ENCODE data around the gene WNT8B.

DNA sequence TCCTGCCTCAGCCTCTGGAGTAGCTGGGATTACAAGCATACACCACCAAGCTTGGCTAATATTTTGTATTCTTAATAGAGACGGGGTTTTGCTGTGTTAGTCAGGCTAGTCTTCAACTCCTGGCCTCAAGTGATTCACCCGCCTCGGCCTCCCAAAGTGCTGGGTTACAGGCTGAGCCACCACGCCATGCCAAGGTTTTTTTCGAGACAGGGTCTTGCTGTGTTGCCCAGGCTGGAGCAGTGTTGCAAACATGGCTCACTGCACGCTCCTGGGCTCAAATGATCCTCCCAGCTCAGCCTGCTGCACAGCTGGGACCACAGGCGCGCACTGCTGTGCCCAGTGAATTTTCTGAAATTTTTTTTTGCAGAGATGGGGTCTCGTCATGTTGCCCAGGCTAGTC lies 60.1 kb downstream of the WNT8B start:
- no peak for TF ChIP-seq POLR2A (IDR thresholded peaks at IDR 0.05; ENCODE audit: low read length)
- TF ChIP-seq GATA1 (IDR thresholded peaks at IDR 0.05; ENCODE audit: low read depth, low read length), result no peak

All from erythroblast (primary cell).